HG03108 (cell line): ENCODE data around the gene SDR42E2.
"Not testable (repeated sequence)": the region's sequence is repeated elsewhere in the genome, so short reads cannot be mapped to it uniquely, and the experiment has no call there.

Experiments used
- ATAC-seq: cut with Tn5 transposase; IDR thresholded peaks from one replicate; pipeline ENCODE4 v1.9.1; 2021; ENCODE audit warnings: moderate library complexity; ENCODE audit not compliant: unreplicated experiment

Gene SDR42E2

GRCh38 chr16:22161401-22161800 lies 905 bp upstream of the SDR42E2 start:
- no peak for ATAC-seq

- ATAC-seq = no peak
Measured at GRCh38 chr16:22162656-22163009, 327 bp downstream of the SDR42E2 start.

DNA sequence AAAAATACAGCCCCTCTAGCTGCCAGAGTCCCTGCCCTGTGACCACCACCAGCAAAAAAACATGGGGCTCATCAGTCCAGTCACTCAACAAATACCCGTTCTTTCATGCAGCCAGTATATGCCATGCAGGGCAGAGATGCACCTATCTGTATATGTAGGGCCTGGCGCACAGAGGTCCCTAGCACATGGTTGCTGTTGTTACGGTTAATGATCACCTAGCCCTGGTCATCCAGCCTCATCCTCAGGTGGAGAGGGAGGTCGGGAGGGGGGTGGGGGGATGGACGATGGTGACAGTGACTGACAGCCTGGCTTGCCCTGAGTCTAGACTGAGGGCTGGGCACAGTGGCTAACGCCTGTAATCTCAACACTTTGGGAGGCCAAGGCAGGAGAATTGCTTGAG lies 1.5 kb downstream of the SDR42E2 start:
- ATAC-seq = no peak

DNA sequence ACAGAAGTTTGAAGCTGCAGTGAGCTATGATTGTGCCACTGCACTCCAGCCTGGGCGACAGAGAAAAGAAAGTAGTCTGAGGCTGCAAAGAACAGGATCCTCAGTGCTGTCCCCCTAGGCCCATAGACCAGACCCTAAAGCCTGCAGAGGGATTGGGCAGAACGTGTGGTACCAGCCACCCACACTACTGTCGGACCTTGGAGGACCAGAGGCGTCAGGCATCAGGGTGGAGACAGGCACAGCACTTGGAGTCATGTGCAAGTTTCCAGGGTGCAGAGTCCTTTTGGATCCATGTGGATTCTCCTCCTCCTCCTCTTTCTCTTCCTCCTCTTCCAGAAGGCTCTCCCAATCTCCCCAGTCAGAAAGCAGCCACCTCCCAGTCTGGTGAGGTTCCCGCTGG lies 2.2 kb downstream of the SDR42E2 start:
- no peak for ATAC-seq

DNA sequence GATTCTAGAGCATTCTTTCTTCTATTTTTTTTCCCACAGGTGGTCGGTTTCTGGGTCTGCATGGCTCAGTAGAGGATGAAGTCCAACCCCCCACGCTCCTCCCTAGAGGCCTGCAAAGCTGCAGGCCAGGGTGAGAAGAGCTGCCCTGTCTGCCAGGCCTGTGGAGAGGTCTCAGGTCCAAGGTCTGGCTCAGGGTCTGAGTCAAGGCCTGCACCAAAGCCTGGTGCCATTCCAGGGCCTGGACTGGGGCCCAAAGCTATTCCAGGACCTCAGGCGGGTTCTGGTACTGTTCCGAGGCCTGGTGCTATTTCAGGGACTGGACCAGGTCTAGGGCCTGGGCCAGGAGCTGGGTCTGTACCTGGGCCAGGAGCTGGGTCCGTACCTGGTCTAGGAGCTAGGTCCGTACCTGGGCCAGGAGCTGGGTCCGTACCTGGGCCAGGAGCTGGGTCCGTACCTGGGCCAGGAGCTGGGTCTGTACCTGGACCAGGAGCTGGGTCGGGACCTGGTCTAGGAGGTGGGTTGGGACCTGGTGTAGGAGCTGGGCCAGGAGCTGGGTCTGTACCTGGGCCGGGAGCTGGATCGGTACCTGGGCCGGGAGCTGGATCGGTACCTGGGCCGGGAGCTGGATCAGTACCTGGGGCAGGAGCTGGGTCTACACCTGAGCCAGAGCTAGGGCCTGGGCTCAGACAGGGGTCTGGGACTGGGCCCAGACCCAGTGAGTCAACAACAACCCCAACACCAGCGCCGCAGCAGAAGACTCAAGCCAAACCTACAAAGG lies 3.4 kb downstream of the SDR42E2 start:
- no peak for ATAC-seq

GRCh38 chr16:22171953-22172352 lies 9.6 kb downstream of the SDR42E2 start:
- ATAC-seq = no peak

GRCh38 chr16:22172642-22173041 lies 10.3 kb downstream of the SDR42E2 start:
- ATAC-seq = not testable (repeated sequence)

- ATAC-seq = no peak
Measured at GRCh38 chr16:22174642-22175041, 12.3 kb downstream of the SDR42E2 start.

- ATAC-seq = no peak
Measured at GRCh38 chr16:22177968-22178930, 15.9 kb downstream of the SDR42E2 start.

DNA sequence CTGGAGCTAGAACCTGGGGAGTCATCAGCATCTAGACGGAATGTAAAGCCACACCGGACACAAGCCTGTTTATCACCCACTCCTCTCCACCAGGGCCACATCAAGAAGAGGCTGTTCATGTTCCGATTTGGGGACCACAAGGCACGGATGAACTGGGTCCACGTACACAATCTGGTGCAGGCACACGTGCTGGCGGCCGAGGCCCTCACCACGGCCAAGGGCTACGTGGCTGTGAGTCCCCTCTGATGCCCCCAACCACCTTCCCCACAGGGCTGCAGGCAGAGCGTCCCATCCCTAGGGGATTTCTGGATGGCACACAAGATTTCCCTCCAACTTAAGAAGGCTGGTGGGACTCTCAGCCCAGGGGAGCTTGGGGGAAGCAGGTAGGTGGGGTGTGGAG lies 19.1 kb downstream of the SDR42E2 start:
- ATAC-seq = no peak

DNA sequence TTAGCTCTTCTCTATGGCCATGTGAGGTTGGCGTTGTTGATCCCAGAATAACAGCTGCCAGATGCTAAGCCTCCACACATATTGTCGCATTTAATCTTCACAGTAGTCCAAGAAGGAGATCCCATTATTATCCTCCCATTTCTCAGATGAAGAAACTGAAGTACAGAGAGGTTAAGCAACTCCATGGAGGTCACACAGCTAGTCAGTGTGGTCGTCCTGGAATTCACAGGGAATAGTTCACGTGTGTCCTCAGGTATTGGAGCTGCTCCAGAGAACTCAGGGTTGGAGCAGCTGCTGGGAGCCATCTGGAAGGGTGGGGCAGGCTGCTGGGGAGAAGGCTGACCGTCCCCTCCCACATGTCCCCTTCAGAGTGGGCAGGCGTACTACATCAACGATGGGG lies 19.5 kb downstream of the SDR42E2 start:
- ATAC-seq = no peak

DNA sequence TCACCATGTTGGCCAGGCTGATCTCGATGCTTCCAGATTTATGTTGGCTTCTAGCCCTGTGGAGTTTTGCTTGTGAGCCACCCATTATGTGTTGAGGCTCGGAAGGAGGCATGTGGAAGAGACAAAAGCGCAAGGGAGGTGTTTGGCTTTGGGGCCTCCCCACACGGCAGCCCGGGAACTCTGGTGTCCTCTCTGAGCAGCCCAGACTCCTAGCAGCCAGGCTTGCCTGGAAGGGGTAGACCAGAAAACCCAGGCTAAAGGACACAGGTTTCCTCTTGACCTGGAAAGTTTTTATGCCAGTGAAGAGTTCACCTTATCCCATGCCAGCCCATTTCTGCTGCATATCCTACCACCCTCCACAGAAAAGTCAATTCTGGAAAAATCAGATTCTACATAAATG lies 21.0 kb downstream of the SDR42E2 start:
- no peak for ATAC-seq

- no peak for ATAC-seq
Measured at GRCh38 chr16:22183901-22184614, 21.8 kb downstream of the SDR42E2 start.

- ATAC-seq = no peak
Measured at GRCh38 chr16:22184615-22184968, 22.3 kb downstream of the SDR42E2 start.

- ATAC-seq = no peak
Measured at GRCh38 chr16:22186517-22186916, 24.2 kb downstream of the SDR42E2 start.

GRCh38 chr16:22188267-22188594 lies 25.9 kb downstream of the SDR42E2 start:
- ATAC-seq = no peak

- ATAC-seq = no peak
Measured at GRCh38 chr16:22188595-22189442, 26.5 kb downstream of the SDR42E2 start.

GRCh38 chr16:22189473-22190080 lies 27.3 kb downstream of the SDR42E2 start:
- no peak for ATAC-seq

- ATAC-seq = peak; percentile 53
Measured at GRCh38 chr16:22190081-22190775, 27.9 kb downstream of the SDR42E2 start.
